HL-60 (cell line): ENCODE measurements around the gene DCAF10.
"Not testable (repeated sequence)": the region's sequence is repeated elsewhere in the genome, so short reads cannot be mapped to it uniquely, and the experiment has no call there.

Source experiments
- DNase-seq, 2 experiments: peaks; one replicate each; pipeline ENCODE4 v3.0.0-alpha.2; 2010 to 2020; ENCODE audit warnings: low read depth in 1 of 2, low spot score in 1 of 2
- H3K27ac ChIP-seq: fragments of 250-450 bp; sonication (Bioruptor Pico); replicated peaks from 2 replicates; pipeline ENCODE4 v1.5.1; 2020; ENCODE audit warnings: mild to moderate bottlenecking, moderate library complexity
- H3K27me3 ChIP-seq: fragments of 250-450 bp; sonication (Bioruptor Pico); 2 replicates; pipeline ENCODE4 v1.5.1; 2021; ENCODE audit warnings: mild to moderate bottlenecking, moderate library complexity; ENCODE audit not compliant: insufficient read depth, poor library complexity, severe bottlenecking
- H3K4me3 ChIP-seq: replicated peaks from 2 replicates; pipeline ENCODE4 v1.5.1; 2011; ENCODE audit warnings: mild to moderate bottlenecking, control low read depth, low read length; ENCODE audit not compliant: insufficient read depth
- GABPA ChIP-seq: IDR thresholded peaks from 2 replicates; pipeline ENCODE4 v1.6.1; 2012; ENCODE audit warnings: low read depth
- POLR2AphosphoS5 ChIP-seq: IDR thresholded peaks from 2 replicates; pipeline ENCODE4 v1.6.1; 2012; ENCODE audit warnings: low read depth
- SPI1 ChIP-seq: IDR thresholded peaks from 2 replicates; pipeline ENCODE4 v1.6.1; 2012; ENCODE audit warnings: low read depth, mild to moderate bottlenecking, borderline replicate concordance
- TF ChIP-seq, protein P1 (sequence below): IDR thresholded peaks from 2 replicates; pipeline ENCODE4 v1.6.1; 2012; ENCODE audit warnings: low read depth; ENCODE audit not compliant: insufficient replicate concordance
- TF ChIP-seq, protein P2 (sequence below): IDR thresholded peaks from one replicate; pipeline ENCODE4 v1.5.1; 2011; ENCODE audit warnings: low read length, control low read depth, inconsistent platforms; ENCODE audit not compliant: insufficient read depth

Gene DCAF10

DNA sequence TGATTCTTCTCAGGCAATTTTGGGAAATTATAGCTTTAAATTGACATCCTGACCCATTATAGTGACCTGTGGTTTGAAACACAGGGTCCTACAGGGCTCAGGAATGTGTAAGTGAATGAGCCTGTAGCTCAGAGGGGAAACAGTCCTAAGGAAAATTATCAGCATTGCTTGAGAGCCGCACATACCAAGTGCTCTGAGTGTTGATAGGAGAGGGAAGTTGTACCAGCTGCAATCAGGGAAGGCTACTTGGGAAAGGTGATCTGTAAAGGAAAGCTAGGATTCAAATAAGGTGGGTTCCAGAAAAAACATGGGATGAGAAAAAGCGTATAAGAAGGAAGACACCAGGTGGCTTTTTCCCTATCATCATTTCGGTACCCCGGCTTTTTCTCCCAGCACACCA, 107.7 kb downstream of the DCAF10 start:
- no peak for DNase-seq
- H3K27ac ChIP-seq, result peak overlapping the region; percentile 49
- no peak overlapping the region for H3K4me3 ChIP-seq
- TF ChIP-seq, protein P1, sequence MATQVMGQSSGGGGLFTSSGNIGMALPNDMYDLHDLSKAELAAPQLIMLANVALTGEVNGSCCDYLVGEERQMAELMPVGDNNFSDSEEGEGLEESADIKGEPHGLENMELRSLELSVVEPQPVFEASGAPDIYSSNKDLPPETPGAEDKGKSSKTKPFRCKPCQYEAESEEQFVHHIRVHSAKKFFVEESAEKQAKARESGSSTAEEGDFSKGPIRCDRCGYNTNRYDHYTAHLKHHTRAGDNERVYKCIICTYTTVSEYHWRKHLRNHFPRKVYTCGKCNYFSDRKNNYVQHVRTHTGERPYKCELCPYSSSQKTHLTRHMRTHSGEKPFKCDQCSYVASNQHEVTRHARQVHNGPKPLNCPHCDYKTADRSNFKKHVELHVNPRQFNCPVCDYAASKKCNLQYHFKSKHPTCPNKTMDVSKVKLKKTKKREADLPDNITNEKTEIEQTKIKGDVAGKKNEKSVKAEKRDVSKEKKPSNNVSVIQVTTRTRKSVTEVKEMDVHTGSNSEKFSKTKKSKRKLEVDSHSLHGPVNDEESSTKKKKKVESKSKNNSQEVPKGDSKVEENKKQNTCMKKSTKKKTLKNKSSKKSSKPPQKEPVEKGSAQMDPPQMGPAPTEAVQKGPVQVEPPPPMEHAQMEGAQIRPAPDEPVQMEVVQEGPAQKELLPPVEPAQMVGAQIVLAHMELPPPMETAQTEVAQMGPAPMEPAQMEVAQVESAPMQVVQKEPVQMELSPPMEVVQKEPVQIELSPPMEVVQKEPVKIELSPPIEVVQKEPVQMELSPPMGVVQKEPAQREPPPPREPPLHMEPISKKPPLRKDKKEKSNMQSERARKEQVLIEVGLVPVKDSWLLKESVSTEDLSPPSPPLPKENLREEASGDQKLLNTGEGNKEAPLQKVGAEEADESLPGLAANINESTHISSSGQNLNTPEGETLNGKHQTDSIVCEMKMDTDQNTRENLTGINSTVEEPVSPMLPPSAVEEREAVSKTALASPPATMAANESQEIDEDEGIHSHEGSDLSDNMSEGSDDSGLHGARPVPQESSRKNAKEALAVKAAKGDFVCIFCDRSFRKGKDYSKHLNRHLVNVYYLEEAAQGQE, result no peak
- TF ChIP-seq, protein P2, sequence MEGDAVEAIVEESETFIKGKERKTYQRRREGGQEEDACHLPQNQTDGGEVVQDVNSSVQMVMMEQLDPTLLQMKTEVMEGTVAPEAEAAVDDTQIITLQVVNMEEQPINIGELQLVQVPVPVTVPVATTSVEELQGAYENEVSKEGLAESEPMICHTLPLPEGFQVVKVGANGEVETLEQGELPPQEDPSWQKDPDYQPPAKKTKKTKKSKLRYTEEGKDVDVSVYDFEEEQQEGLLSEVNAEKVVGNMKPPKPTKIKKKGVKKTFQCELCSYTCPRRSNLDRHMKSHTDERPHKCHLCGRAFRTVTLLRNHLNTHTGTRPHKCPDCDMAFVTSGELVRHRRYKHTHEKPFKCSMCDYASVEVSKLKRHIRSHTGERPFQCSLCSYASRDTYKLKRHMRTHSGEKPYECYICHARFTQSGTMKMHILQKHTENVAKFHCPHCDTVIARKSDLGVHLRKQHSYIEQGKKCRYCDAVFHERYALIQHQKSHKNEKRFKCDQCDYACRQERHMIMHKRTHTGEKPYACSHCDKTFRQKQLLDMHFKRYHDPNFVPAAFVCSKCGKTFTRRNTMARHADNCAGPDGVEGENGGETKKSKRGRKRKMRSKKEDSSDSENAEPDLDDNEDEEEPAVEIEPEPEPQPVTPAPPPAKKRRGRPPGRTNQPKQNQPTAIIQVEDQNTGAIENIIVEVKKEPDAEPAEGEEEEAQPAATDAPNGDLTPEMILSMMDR, result no peak
- no peak for TF ChIP-seq POLR2AphosphoS5
- TF ChIP-seq GABPA, result no peak
- TF ChIP-seq SPI1, result no peak
- no peaks in the 10 kb centered on the region for H3K27me3 ChIP-seq

DNA sequence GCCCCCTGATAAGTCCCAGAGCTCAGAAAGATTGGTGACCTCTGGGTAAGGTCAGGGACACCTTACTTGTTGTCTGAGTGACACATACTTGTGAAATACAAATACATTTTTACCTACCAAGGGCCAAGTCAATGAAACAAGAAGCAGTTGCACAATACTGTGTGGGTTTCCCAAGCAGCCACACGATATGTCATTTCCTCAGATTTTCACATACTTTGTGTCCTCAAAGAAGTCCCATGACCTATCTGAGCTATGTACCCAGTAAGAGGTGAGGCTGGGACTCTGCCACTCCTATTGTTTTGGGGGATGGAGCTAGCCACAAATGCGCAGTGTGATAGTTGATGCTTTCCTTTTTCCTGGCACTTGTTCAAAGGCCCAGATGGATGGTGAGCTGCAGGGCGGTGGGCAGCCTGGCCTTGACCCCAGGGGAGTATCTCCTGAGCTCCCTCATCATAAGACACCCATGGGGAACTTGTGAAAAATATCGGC, 108.1 kb downstream of the DCAF10 start:
- peak overlapping the region; percentile 63 for H3K27ac ChIP-seq
- no peak overlapping the region for H3K4me3 ChIP-seq
- peak; percentile 13; the same call in 1 of the 2 replicates for TF ChIP-seq SPI1
- TF ChIP-seq, protein P2, result no peak
- peak; percentile 65; the same call in 1 of the 2 replicates for TF ChIP-seq POLR2AphosphoS5
- no peaks in the 10 kb centered on the region for H3K27me3 ChIP-seq
- peak; percentile 92 to 93 for DNase-seq

DNA sequence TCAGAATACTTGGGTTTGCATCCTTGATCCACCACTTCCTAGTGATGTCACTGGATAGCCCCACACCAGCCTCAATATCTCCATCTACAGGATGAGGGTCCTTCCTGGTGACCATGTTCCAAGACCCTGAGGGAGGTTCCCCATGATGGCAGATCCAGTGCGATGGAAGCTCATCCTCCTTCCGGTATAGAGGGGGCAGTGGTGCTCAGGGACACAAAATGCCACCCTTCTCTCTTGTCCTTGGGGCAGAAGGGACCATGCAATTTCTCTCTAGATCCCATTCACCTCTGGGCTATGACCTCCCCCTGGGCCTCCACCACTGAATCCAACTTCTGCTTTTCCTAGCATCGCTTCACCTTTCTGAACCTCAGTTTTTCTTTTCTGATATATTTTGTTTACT, 108.7 kb downstream of the DCAF10 start:
- no peak overlapping the region for H3K4me3 ChIP-seq
- no peaks in the 10 kb centered on the region for H3K27me3 ChIP-seq
- H3K27ac ChIP-seq, result peak overlapping the region; percentile 63
- TF ChIP-seq POLR2AphosphoS5 (no peak), SPI1 (no peak), GABPA (no peak)
- TF ChIP-seq, protein P2, result no peak
- TF ChIP-seq, protein P1, result no peak
- no peak for DNase-seq

DNA sequence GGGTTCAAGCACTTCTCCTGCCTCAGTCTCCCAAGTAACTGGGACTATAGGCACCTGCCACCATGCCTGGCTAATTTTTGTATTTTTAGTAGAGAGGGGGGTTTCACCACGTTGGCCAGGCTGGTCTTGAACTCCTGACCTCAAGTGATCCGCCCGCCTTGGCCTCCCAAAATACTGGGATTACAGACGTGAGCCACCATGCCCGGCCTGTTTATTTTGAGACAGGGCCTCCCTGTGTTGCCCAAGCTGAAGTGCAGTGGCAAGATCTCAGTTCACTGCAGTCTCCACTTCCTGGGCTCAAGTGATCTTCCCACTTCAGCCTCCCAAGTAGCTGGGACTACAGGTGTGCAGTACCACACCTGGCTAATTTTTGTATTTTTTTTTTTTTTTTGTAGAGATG, 109.2 kb downstream of the DCAF10 start:
- not testable (repeated sequence) for H3K27me3 ChIP-seq, DNase-seq, H3K4me3 ChIP-seq
- peak overlapping the region; percentile 63 for H3K27ac ChIP-seq
